GM12878 (cell line): Measurements from ENCODE around the gene PRR22. TPM values are rescaled to one million over a fixed set of nuclear protein-coding genes. Genes with fewer than 3 reads are reported as not detected.

Source experiments
- ATAC-seq: fragments of 200-7000 bp; cut with Tn5 transposase; 3 replicates; pipeline ENCODE4 v1.9.1; 2020; ENCODE audit warnings: mild to moderate bottlenecking, moderate library complexity
- BruUV-seq: library from RNA; stranded (reverse); fragments of 400-500 nt; replicated peaks from 2 replicates; lab custom pipeline; 2021; lab: Mats Ljungman, UMichigan
- CTCF ChIA-PET: fragments of 300-600 bp; sonication (Branson Sonifier 250); formaldehyde crosslinking; extraction: SDS; loops from one replicate; lab custom pipeline; 2021; ENCODE audit warnings: inconsistent platforms; lab: Yijun Ruan, JAX
- POLR2A ChIA-PET: fragments of 350-600 bp; formaldehyde crosslinking; extraction: SDS; loops from one replicate; lab custom pipeline; 2021; ENCODE audit warnings: inconsistent platforms; lab: Charles Lee
- RAD21 ChIA-PET: fragments of 300-600 bp; sonication (Branson Sonifier 250); formaldehyde crosslinking; loops from one replicate; lab custom pipeline; 2023; ENCODE audit warnings: antibody characterized with exemption; ENCODE audit not compliant: unreplicated experiment; lab: Charles Lee
- SMC1A ChIA-PET: fragments of 300-600 bp; sonication (Branson Sonifier 250); formaldehyde crosslinking; loops from one replicate; lab custom pipeline; 2023; ENCODE audit not compliant: unreplicated experiment, uncharacterized antibody; lab: Charles Lee
- DNase-seq: peaks from one replicate; pipeline ENCODE4 v3.0.0-alpha.2; 2011; ENCODE audit warnings: low read depth, low spot score
- FAIRE-seq: peaks from 3 replicates; lab custom pipeline; 2011; peaks lifted over from hg19 to GRCh38; lab: Jason Lieb, UNC
- H2AFZ ChIP-seq: 2 replicates; pipeline ENCODE4 v1.6.0; 2011; ENCODE audit warnings: low read depth, low read length, control low read depth; ENCODE audit not compliant: control insufficient read depth
- H3K27ac ChIP-seq: 2 replicates; pipeline ENCODE4 v1.5.1; 2011; ENCODE audit warnings: control low read depth; ENCODE audit not compliant: control insufficient read depth, insufficient read depth
- H3K27me3 ChIP-seq, 2 experiments: replicated peaks in 1 of 2; 2 replicates each; pipeline versions ENCODE4 v1.6.0 to v1.6.1; 2011; ENCODE audit warnings: low read length in 1 of 2; ENCODE audit not compliant: control insufficient read depth in 2 of 2, insufficient read depth in 2 of 2
- H3K36me3 ChIP-seq, 2 experiments: 2 replicates each; pipeline ENCODE4 v1.5.1; 2011; ENCODE audit warnings: low read length in 1 of 2; ENCODE audit not compliant: control insufficient read depth in 2 of 2, insufficient read depth in 2 of 2
- H3K4me1 ChIP-seq: 2 replicates; pipeline ENCODE4 v1.6.1; 2011; ENCODE audit warnings: mild to moderate bottlenecking, low read length, moderate library complexity, mixed read lengths; ENCODE audit not compliant: control insufficient read depth, insufficient read depth
- H3K4me2 ChIP-seq: 2 replicates; pipeline ENCODE4 v1.6.0; 2011; ENCODE audit warnings: control low read depth; ENCODE audit not compliant: control insufficient read depth, insufficient read depth
- H3K4me3 ChIP-seq: fragments of 200-600 bp; sonication (generic); 2 replicates; pipeline ENCODE4 v1.5.1; 2016
- H3K79me2 ChIP-seq: 2 replicates; pipeline ENCODE4 v1.6.0; 2011; ENCODE audit warnings: low read length; ENCODE audit not compliant: control insufficient read depth, insufficient read depth
- H3K9ac ChIP-seq: 2 replicates; pipeline ENCODE4 v1.8.0; 2011; ENCODE audit warnings: low read length, control low read depth, mixed read lengths; ENCODE audit not compliant: control insufficient read depth, insufficient read depth
- H3K9me3 ChIP-seq: replicated peaks from 3 replicates; pipeline ENCODE4 v1.5.1; 2011; ENCODE audit warnings: mild to moderate bottlenecking, low read length; ENCODE audit not compliant: control insufficient read depth, insufficient read depth
- H4K20me1 ChIP-seq: 2 replicates; pipeline ENCODE4 v1.6.0; 2011; ENCODE audit not compliant: control insufficient read depth, insufficient read depth
- EED ChIP-seq: sonication (generic); IDR thresholded peaks from 2 replicates; pipeline ENCODE4 v1.6.1; 2016; ENCODE audit warnings: antibody characterized with exemption, low read depth
- ESRRA ChIP-seq: IDR thresholded peaks from 2 replicates; pipeline ENCODE4 v1.6.1; 2012; ENCODE audit warnings: mild to moderate bottlenecking, low read length, improper control_type of control experiment
- GABPA ChIP-seq: IDR thresholded peaks from 2 replicates; pipeline ENCODE4 v1.6.1; 2014; ENCODE audit warnings: antibody characterized with exemption, low read depth, mild to moderate bottlenecking, inconsistent platforms
- SUPT20H ChIP-seq: IDR thresholded peaks from 2 replicates; pipeline ENCODE4 v1.6.1; 2011; ENCODE audit warnings: low read depth, mild to moderate bottlenecking, low read length, moderate library complexity, borderline replicate concordance; ENCODE audit not compliant: control insufficient read depth
- TCF3 ChIP-seq: IDR thresholded peaks from 2 replicates; pipeline ENCODE4 v1.6.1; 2012; ENCODE audit warnings: low read depth, mild to moderate bottlenecking, low read length, borderline replicate concordance; ENCODE audit not compliant: insufficient read depth
- ZNF274 ChIP-seq: IDR thresholded peaks from one replicate; pipeline ENCODE4 v1.8.0; 2011; ENCODE audit not compliant: insufficient read length, insufficient read depth
- WGBS: methylation state at CpG from one replicate; pipeline ENCODE4 v1.1.6; 2016; ENCODE audit warnings: low lambda C conversion rate; ENCODE audit not compliant: insufficient replicate concordance, insufficient coverage; ENCODE audit errors: missing lambda C conversion rate; 5-methylcytosine and 5-hydroxymethylcytosine counted together
- in situ Hi-C: fragments of 300-500 bp; cut with MboI; formaldehyde crosslinking; loops from 9 replicates; pipeline ENCODE4 v1.14.3; 2018; ENCODE audit warnings: mixed read lengths
- intact Hi-C: fragments of 100-400 bp; cut with micrococcal nuclease; formaldehyde crosslinking; loops from one replicate; pipeline ENCODE4 v1.14.2; 2022; ENCODE audit not compliant: unreplicated experiment
- polyA plus RNA-seq, 11 experiments: library from polyadenylated mRNA; depleted of rRNA in 4 of 11; unstranded in 6 of 11; stranded (reverse) in 5 of 11; fragments of >200 nt; fragmentation: Nextera tagmentation in 4 of 11; fragmentation: Illumina TruSeq in 1 of 11; extraction: Ambion mirVana in 4 of 11; extraction: Trizol in 1 of 11; gene quantifications; 1 replicate in 1 of 11; 2 replicates in 10 of 11; pipeline versions ENCODE4 v1.2.1 to v1.2.3, GENCODE V29; 2011 to 2016; ENCODE audit warnings: inconsistent platforms in 2 of 11, missing spikeins in 2 of 11, low read depth in 1 of 11
- total RNA-seq, 4 experiments: library from RNA; depleted of rRNA in 3 of 4; stranded (reverse); fragments of >200 nt in 3 of 4; fragmentation: Illumina TruSeq in 1 of 4; extraction: Trizol in 1 of 4; gene quantifications; 2 replicates each; pipeline versions ENCODE4 v1.2.1 to v1.2.3, GENCODE V29; 2013 to 2021

PRR22 gene
- total and polyA plus RNA-seq, 10 of the 15 experiments (the other 5 are each of a cell fraction or from before 2014, with no cell fraction given): 0.31 to 4.4 (median 1.3) TPM; not detected in 2

- TF ChIP-seq SUPT20H (no peak), TCF3 (no peak)
These were observed 30.3 kb upstream of the PRR22 start (continued) for GRCh38 chr19:5814852-5815246.

- intact Hi-C loops: no loop called here
- ChIA-PET RAD21 (no interaction called here), POLR2A (interaction anchor here (0.5 kb wide), 1 partner anchor 125 kb away, joined by 3 read pairs; no protein-coding TSS in a partner anchor), SMC1A (no interaction called here), CTCF (interaction anchor here (1.8 kb wide), 1 partner anchor 10 kb away, joined by 7 read pairs; no protein-coding TSS in a partner anchor)
- H4K20me1 ChIP-seq: no peaks in the 10 kb centered on the region
- H3K36me3 ChIP-seq: no peaks in the 10 kb centered on the region
- in situ Hi-C loops: no loop called here
- no peak overlapping the region for H3K4me3 ChIP-seq
- no peak overlapping the region for H3K9ac ChIP-seq
- DNase-seq: no peak
- H3K4me1 ChIP-seq: no peaks in the 10 kb centered on the region
- no peak for TF ChIP-seq EED
- no peak for TF ChIP-seq GABPA
- no peak for TF ChIP-seq ESRRA
- TF ChIP-seq ZNF274: no peak
- ATAC-seq: no peak
- no peaks in the 10 kb centered on the region for H3K9me3 ChIP-seq
- WGBS: 28% methylated on average over 9 of the region's 9 CpGs
- no peaks in the 10 kb centered on the region for H3K79me2 ChIP-seq
- no peak overlapping the region for H2AFZ ChIP-seq
- no peaks in the 10 kb centered on the region for H3K27me3 ChIP-seq
- FAIRE-seq: no peak
- H3K4me2 ChIP-seq: no peak overlapping the region
- no peak overlapping the region for H3K27ac ChIP-seq
- BruUV-seq: no TSS peak
These were observed 29.7 kb upstream of the PRR22 start for GRCh38 chr19:5814123-5814851.
